Measurements from ENCODE around the gene SLC36A3. TPM values are rescaled to one million over a fixed set of nuclear protein-coding genes. Genes with fewer than 3 reads are reported as not detected.

The SLC36A3 gene
- total RNA-seq, 6 donors from 2014 or later = not detected

- DNase-seq = no peak
- TF ChIP-seq POLR2A (IDR thresholded peaks at IDR 0.05) (no peak), EP300 (IDR thresholded peaks at IDR 0.05) (no peak), CTCF (IDR thresholded peaks at IDR 0.05) (no peak), POLR2AphosphoS5 (IDR thresholded peaks at IDR 0.05) (no peak)
- WGBS, 2 donors = 32 to 53% methylated on average over 7 to 8 of the region's 8 CpGs
- no peak overlapping the region for H3K4me3 ChIP-seq
- H3K27me3 ChIP-seq = peaks cover 0 to 2% (median 0%) of the 10 kb centered on the region in 4 donors
- no peaks in the 10 kb centered on the region for H3K36me3 ChIP-seq
- no peaks in the 10 kb centered on the region for H3K9me3 ChIP-seq
- no peak overlapping the region for H3K27ac ChIP-seq
- no peak for ATAC-seq (ENCODE audit: low FRiP score in 2 of 2)
- H3K4me1 ChIP-seq = peaks cover 0 to 5% (median 0%) of the 10 kb centered on the region in 4 donors
Measured at GRCh38 chr5:151345808-151346478, 42.4 kb upstream of the SLC36A3 start.

- 26 to 30% methylated on average over 11 of the region's 11 CpGs for WGBS, 2 donors
- Histone ChIP-seq H3K36me3 (no peaks in the 10 kb centered on the region), H3K27ac (no peak overlapping the region), H3K4me3 (no peak overlapping the region), H3K27me3 (peaks cover 0 to 2% (median 0%) of the 10 kb centered on the region in 4 donors), H3K4me1 (peaks cover 0 to 5% (median 0%) of the 10 kb centered on the region in 4 donors), H3K9me3 (no peaks in the 10 kb centered on the region)
- TF ChIP-seq POLR2A (IDR thresholded peaks at IDR 0.05) = no peak
- no peak for ATAC-seq (ENCODE audit: low FRiP score in 2 of 2)
- DNase-seq = no peak
Measured at GRCh38 chr5:151345187-151345807, 41.7 kb upstream of the SLC36A3 start.

- no peak for ATAC-seq (ENCODE audit: low FRiP score in 2 of 2)
Measured at GRCh38 chr5:151344088-151344487, 40.5 kb upstream of the SLC36A3 start.

GRCh38 chr5:151340004-151340403 lies 36.4 kb upstream of the SLC36A3 start:
- H3K4me1 ChIP-seq = no peaks in the 10 kb centered on the region
- no peak for TF ChIP-seq POLR2AphosphoS5 (IDR thresholded peaks at IDR 0.05)
- TF ChIP-seq CTCF (IDR thresholded peaks at IDR 0.05) = no peak
- TF ChIP-seq POLR2A (IDR thresholded peaks at IDR 0.05) = no peak
- no peak for TF ChIP-seq EP300 (IDR thresholded peaks at IDR 0.05)
- no peaks in the 10 kb centered on the region for H3K9me3 ChIP-seq
- whole genome bisulfite sequencing, 2 donors = 72 to 74% methylated on average over 3 of the region's 3 CpGs
- no peak overlapping the region for H3K27ac ChIP-seq
- no peak for ATAC-seq (ENCODE audit: low FRiP score in 2 of 2)
- no peaks in the 10 kb centered on the region for H3K36me3 ChIP-seq
- H3K4me3 ChIP-seq = no peak overlapping the region
- DNase-seq = no peak
- H3K27me3 ChIP-seq = peaks cover 0 to 2% (median 0%) of the 10 kb centered on the region in 4 donors

More at GRCh38 chr5:151344088-151344487, 40.5 kb upstream of the SLC36A3 start:
- peaks cover 0 to 5% (median 0%) of the 10 kb centered on the region in 4 donors for H3K4me1 ChIP-seq
- H3K27me3 ChIP-seq = peaks cover 0 to 2% (median 0%) of the 10 kb centered on the region in 4 donors
- no peaks in the 10 kb centered on the region for H3K36me3 ChIP-seq
- H3K9me3 ChIP-seq = no peaks in the 10 kb centered on the region
- no peak for DNase-seq
- H3K4me3 ChIP-seq = no peak overlapping the region
- TF ChIP-seq POLR2A (IDR thresholded peaks at IDR 0.05) = no peak
- no peak for TF ChIP-seq EP300 (IDR thresholded peaks at IDR 0.05)
- no peak for TF ChIP-seq CTCF (IDR thresholded peaks at IDR 0.05)
- no peak for TF ChIP-seq POLR2AphosphoS5 (IDR thresholded peaks at IDR 0.05)
- no peak overlapping the region for H3K27ac ChIP-seq
- 84 to 86% methylated on average over 6 to 7 of the region's 7 CpGs for WGBS, 2 donors

GRCh38 chr5:151338734-151339133 lies 35.2 kb upstream of the SLC36A3 start:
- ATAC-seq (ENCODE audit: low FRiP score in 2 of 2) (no peak), DNase-seq (no peak)
- Histone ChIP-seq H3K27me3 (no peaks in the 10 kb centered on the region), H3K9me3 (no peaks in the 10 kb centered on the region), H3K4me1 (no peaks in the 10 kb centered on the region), H3K36me3 (no peaks in the 10 kb centered on the region), H3K4me3 (no peak overlapping the region), H3K27ac (no peak overlapping the region)
- TF ChIP-seq POLR2A (IDR thresholded peaks at IDR 0.05) (no peak), CTCF (IDR thresholded peaks at IDR 0.05) (no peak), EP300 (IDR thresholded peaks at IDR 0.05) (no peak), POLR2AphosphoS5 (IDR thresholded peaks at IDR 0.05) (no peak)
- WGBS, 2 donors = 83 to 86% methylated on average over 4 of the region's 4 CpGs

Data from upper lobe of left lung (tissue), 6 donors.